ENCODE data around the gene ANKRD11.

The ANKRD11 gene

GRCh38 chr16:89453501-89454321, 36.6 kb downstream of the ANKRD11 start:
- peaks cover 6% of the 10 kb centered on the region for H4K20me1 ChIP-seq (ENCODE audit: insufficient read depth, low read length)
- peaks cover 40% of the 10 kb centered on the region for H3K4me1 ChIP-seq (ENCODE audit: low read length)
- H3K4me3 ChIP-seq (ENCODE audit: low read length): 0 out of 2 replicates have a peak overlapping the region, but pooled peaks have one; percentile 4
- no peak overlapping the region for H2AFZ ChIP-seq (ENCODE audit: low read length)
- H3F3A ChIP-seq (ENCODE audit: insufficient read depth, low read length): peaks cover 26% of the 10 kb centered on the region
- H3K27ac ChIP-seq (ENCODE audit: low read length): peak overlapping the region; percentile 69; the same call in 1 of the 2 replicates
- H3K9me2 ChIP-seq (replicated peaks; ENCODE audit: insufficient read depth, low read length): no peaks in the 10 kb centered on the region
- H3K9me3 ChIP-seq (replicated peaks; ENCODE audit: insufficient read depth, low read length): no peaks in the 10 kb centered on the region
- H3K27me3 ChIP-seq (replicated peaks; ENCODE audit: insufficient read depth, low read length): no peaks in the 10 kb centered on the region
- DNase-seq: no peak
- no peaks in the 10 kb centered on the region for H3K36me3 ChIP-seq (replicated peaks; ENCODE audit: insufficient read depth, low read length)
- H3K9ac ChIP-seq (ENCODE audit: low read length): 0 out of 2 replicates have a peak overlapping the region, but pooled peaks have one; percentile 4
- TF ChIP-seq CTCF (IDR thresholded peaks at IDR 0.05; ENCODE audit: low read length): no peak
- no peak for TF ChIP-seq EZH2phosphoT487 (IDR thresholded peaks at IDR 0.05; ENCODE audit: low read length)
- TF ChIP-seq EZH2 (optimal IDR thresholded peaks at IDR 0.05; ENCODE audit: low read depth, low read length): no peak
- H3K4me2 ChIP-seq (ENCODE audit: low read depth, low read length): peak overlapping the region; percentile 65
- H3K79me2 ChIP-seq (ENCODE audit: low read length): peaks cover 89% of the 10 kb centered on the region

- Histone ChIP-seq H3K9ac (ENCODE audit: low read length) (0 out of 2 replicates have a peak overlapping the region, but pooled peaks have one; percentile 4), H3K36me3 (replicated peaks; ENCODE audit: insufficient read depth, low read length) (no peaks in the 10 kb centered on the region), H3K4me3 (ENCODE audit: low read length) (0 out of 2 replicates have a peak overlapping the region, but pooled peaks have one; percentile 4), H3K4me2 (ENCODE audit: low read depth, low read length) (peak overlapping the region; percentile 65), H2AFZ (ENCODE audit: low read length) (no peak overlapping the region), H3K27ac (ENCODE audit: low read length) (peak overlapping the region; percentile 69; the same call in 1 of the 2 replicates), H3K79me2 (ENCODE audit: low read length) (peaks cover 89% of the 10 kb centered on the region), H3K27me3 (replicated peaks; ENCODE audit: insufficient read depth, low read length) (no peaks in the 10 kb centered on the region), H3F3A (ENCODE audit: insufficient read depth, low read length) (peaks cover 26% of the 10 kb centered on the region), H4K20me1 (ENCODE audit: insufficient read depth, low read length) (peaks cover 9% of the 10 kb centered on the region), H3K9me2 (replicated peaks; ENCODE audit: insufficient read depth, low read length) (no peaks in the 10 kb centered on the region), H3K9me3 (replicated peaks; ENCODE audit: insufficient read depth, low read length) (no peaks in the 10 kb centered on the region), H3K4me1 (ENCODE audit: low read length) (peaks cover 42% of the 10 kb centered on the region)
- DNase-seq: no peak
- no peak for TF ChIP-seq CTCF (IDR thresholded peaks at IDR 0.05; ENCODE audit: low read length)
- no peak for TF ChIP-seq EZH2phosphoT487 (IDR thresholded peaks at IDR 0.05; ENCODE audit: low read length)
- no peak for TF ChIP-seq EZH2 (optimal IDR thresholded peaks at IDR 0.05; ENCODE audit: low read depth, low read length)
Measured at GRCh38 chr16:89452925-89453324, 37.4 kb downstream of the ANKRD11 start.

- H3K79me2 ChIP-seq (ENCODE audit: low read length): peaks cover 89% of the 10 kb centered on the region
- H3K9me2 ChIP-seq (replicated peaks; ENCODE audit: insufficient read depth, low read length): no peaks in the 10 kb centered on the region
- no peaks in the 10 kb centered on the region for H3K9me3 ChIP-seq (replicated peaks; ENCODE audit: insufficient read depth, low read length)
- peaks cover 12% of the 10 kb centered on the region for H4K20me1 ChIP-seq (ENCODE audit: insufficient read depth, low read length)
- H3K9ac ChIP-seq (ENCODE audit: low read length): no peak overlapping the region
- no peaks in the 10 kb centered on the region for H3K27me3 ChIP-seq (replicated peaks; ENCODE audit: insufficient read depth, low read length)
- H3K36me3 ChIP-seq (replicated peaks; ENCODE audit: insufficient read depth, low read length): no peaks in the 10 kb centered on the region
- TF ChIP-seq EZH2 (optimal IDR thresholded peaks at IDR 0.05; ENCODE audit: low read depth, low read length) (no peak), CTCF (IDR thresholded peaks at IDR 0.05; ENCODE audit: low read length) (no peak), EZH2phosphoT487 (IDR thresholded peaks at IDR 0.05; ENCODE audit: low read length) (no peak)
- H3F3A ChIP-seq (ENCODE audit: insufficient read depth, low read length): peaks cover 26% of the 10 kb centered on the region
- H2AFZ ChIP-seq (ENCODE audit: low read length): no peak overlapping the region
- H3K4me2 ChIP-seq (ENCODE audit: low read depth, low read length): peak overlapping the region; percentile 35; the same call in 1 of the 2 replicates
- peak; percentile 77 for DNase-seq
- no peak overlapping the region for H3K4me3 ChIP-seq (ENCODE audit: low read length)
- peaks cover 42% of the 10 kb centered on the region for H3K4me1 ChIP-seq (ENCODE audit: low read length)
- H3K27ac ChIP-seq (ENCODE audit: low read length): peak overlapping the region; percentile 69; the same call in 1 of the 2 replicates
Measured at GRCh38 chr16:89452241-89452640, 38.1 kb downstream of the ANKRD11 start.

All from MM.1S (cell line).